ENCODE measurements around the gene AMMECR1L.

AMMECR1L gene

DNA sequence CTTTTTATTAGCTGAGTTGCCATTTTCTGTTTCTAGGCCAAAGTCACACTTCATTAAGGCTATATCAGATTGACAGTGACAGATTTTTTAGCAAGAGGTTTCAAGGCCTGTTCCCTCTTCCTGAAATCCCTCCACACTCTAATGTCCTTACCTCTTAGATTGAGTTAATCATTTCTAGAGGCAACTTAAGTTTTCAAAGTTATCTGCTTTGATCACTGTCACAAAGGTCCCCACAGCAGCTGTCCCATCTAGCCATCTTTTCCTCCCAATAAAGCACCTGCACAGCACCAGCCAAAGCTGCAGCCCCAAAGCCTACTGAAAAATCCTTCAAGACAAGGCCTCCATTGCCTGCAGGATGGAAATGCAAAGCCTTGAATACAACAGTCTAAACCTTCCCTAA lies 13.4 kb downstream of the AMMECR1L start:
- no peaks in the 10 kb centered on the region for H3K9me2 ChIP-seq (replicated peaks; ENCODE audit: low read depth, low read length)
- no peak overlapping the region for H3K4me2 ChIP-seq (ENCODE audit: low read depth, low read length, poor library complexity, severe bottlenecking)
- peaks cover 3% of the 10 kb centered on the region for H4K20me1 ChIP-seq (ENCODE audit: insufficient read depth, low read length, poor library complexity, severe bottlenecking)
- H3K9ac ChIP-seq (ENCODE audit: low read depth, low read length, poor library complexity, severe bottlenecking) = no peak overlapping the region
- peaks cover 33% of the 10 kb centered on the region for H3K79me2 ChIP-seq (ENCODE audit: insufficient read depth, low read length)
- no peak overlapping the region for H3K4me3 ChIP-seq (ENCODE audit: low read length, poor library complexity, severe bottlenecking)
- TF ChIP-seq EZH2phosphoT487 (IDR thresholded peaks at IDR 0.05; ENCODE audit: borderline replicate concordance) = no peak
- TF ChIP-seq, protein P1, sequence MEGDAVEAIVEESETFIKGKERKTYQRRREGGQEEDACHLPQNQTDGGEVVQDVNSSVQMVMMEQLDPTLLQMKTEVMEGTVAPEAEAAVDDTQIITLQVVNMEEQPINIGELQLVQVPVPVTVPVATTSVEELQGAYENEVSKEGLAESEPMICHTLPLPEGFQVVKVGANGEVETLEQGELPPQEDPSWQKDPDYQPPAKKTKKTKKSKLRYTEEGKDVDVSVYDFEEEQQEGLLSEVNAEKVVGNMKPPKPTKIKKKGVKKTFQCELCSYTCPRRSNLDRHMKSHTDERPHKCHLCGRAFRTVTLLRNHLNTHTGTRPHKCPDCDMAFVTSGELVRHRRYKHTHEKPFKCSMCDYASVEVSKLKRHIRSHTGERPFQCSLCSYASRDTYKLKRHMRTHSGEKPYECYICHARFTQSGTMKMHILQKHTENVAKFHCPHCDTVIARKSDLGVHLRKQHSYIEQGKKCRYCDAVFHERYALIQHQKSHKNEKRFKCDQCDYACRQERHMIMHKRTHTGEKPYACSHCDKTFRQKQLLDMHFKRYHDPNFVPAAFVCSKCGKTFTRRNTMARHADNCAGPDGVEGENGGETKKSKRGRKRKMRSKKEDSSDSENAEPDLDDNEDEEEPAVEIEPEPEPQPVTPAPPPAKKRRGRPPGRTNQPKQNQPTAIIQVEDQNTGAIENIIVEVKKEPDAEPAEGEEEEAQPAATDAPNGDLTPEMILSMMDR (conservative IDR thresholded peaks at IDR 0.05; ENCODE audit: low read length) = no peak
- H3K9me3 ChIP-seq (ENCODE audit: insufficient read depth, low read depth, low read length) = no peaks in the 10 kb centered on the region
- no peak overlapping the region for H2AFZ ChIP-seq (ENCODE audit: low read length)
- peaks cover 63% of the 10 kb centered on the region for H3K36me3 ChIP-seq (ENCODE audit: insufficient read depth, low read length)
- H3K27me3 ChIP-seq (ENCODE audit: insufficient read depth, low read length, poor library complexity, severe bottlenecking) = no peaks in the 10 kb centered on the region
- peaks cover 8% of the 10 kb centered on the region for H3K4me1 ChIP-seq (ENCODE audit: insufficient read depth, low read length, poor library complexity, severe bottlenecking)
- H3F3A ChIP-seq (ENCODE audit: low read depth) = no peaks in the 10 kb centered on the region

DNA sequence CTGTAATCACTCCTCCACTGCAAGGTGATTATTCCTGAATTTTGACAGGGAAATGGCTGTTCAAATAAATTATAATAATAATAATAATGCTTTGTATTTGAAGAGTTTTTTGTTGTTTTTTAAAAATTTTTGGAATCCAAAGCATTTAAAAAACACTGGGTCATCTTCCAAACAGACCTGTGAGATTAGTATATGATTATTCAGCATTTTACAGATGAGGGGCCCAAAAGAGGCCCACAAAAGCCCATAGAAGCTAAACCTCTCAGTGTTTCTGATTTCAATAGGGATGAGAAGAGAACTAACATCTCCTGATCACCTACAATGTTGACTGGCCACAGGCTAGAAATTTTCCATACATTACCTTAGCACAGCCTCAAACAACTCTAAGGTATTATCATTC lies 19.8 kb downstream of the AMMECR1L start:
- no peaks in the 10 kb centered on the region for H3F3A ChIP-seq (ENCODE audit: low read depth)
- H3K9ac ChIP-seq (ENCODE audit: low read depth, low read length, poor library complexity, severe bottlenecking) = no peak overlapping the region
- no peak overlapping the region for H3K4me2 ChIP-seq (ENCODE audit: low read depth, low read length, poor library complexity, severe bottlenecking)
- H3K79me2 ChIP-seq (ENCODE audit: insufficient read depth, low read length) = no peaks in the 10 kb centered on the region
- H3K9me3 ChIP-seq (ENCODE audit: insufficient read depth, low read depth, low read length) = no peaks in the 10 kb centered on the region
- no peak overlapping the region for H2AFZ ChIP-seq (ENCODE audit: low read length)
- H3K27me3 ChIP-seq (ENCODE audit: insufficient read depth, low read length, poor library complexity, severe bottlenecking) = no peaks in the 10 kb centered on the region
- H4K20me1 ChIP-seq (ENCODE audit: insufficient read depth, low read length, poor library complexity, severe bottlenecking) = no peaks in the 10 kb centered on the region
- TF ChIP-seq EZH2phosphoT487 (IDR thresholded peaks at IDR 0.05; ENCODE audit: borderline replicate concordance) = no peak
- TF ChIP-seq, protein P1 (conservative IDR thresholded peaks at IDR 0.05; ENCODE audit: low read length) = no peak
- H3K9me2 ChIP-seq (replicated peaks; ENCODE audit: low read depth, low read length) = no peaks in the 10 kb centered on the region
- H3K36me3 ChIP-seq (ENCODE audit: insufficient read depth, low read length) = peaks cover 83% of the 10 kb centered on the region
- no peak overlapping the region for H3K4me3 ChIP-seq (ENCODE audit: low read length, poor library complexity, severe bottlenecking)
- no peaks in the 10 kb centered on the region for H3K4me1 ChIP-seq (ENCODE audit: insufficient read depth, low read length, poor library complexity, severe bottlenecking)

DNA sequence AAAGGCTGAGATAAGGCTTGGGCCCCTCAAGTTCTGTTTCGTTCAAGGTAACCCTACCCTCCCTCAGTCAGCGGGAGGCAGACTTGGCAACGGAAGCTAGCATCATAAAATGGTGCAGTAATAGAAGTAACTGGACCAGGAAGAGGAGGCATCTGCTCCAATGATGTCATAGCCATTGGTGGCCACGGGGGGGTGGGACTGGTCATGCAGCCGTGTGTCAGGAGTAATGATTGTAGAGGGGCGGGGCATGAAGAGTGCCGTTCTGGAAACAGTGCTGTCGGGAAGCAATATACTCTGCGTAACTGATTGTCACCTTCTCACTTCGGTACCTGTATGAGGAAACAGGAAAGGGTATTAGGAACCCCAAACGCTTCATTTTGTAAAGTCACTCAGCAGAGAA lies 20.9 kb downstream of the AMMECR1L start:
- Histone ChIP-seq H3K79me2 (ENCODE audit: insufficient read depth, low read length) (no peaks in the 10 kb centered on the region), H3K36me3 (ENCODE audit: insufficient read depth, low read length) (peaks cover 75% of the 10 kb centered on the region), H2AFZ (ENCODE audit: low read length) (no peak overlapping the region), H4K20me1 (ENCODE audit: insufficient read depth, low read length, poor library complexity, severe bottlenecking) (no peaks in the 10 kb centered on the region), H3K4me3 (ENCODE audit: low read length, poor library complexity, severe bottlenecking) (no peak overlapping the region), H3K9ac (ENCODE audit: low read depth, low read length, poor library complexity, severe bottlenecking) (no peak overlapping the region), H3K27me3 (ENCODE audit: insufficient read depth, low read length, poor library complexity, severe bottlenecking) (no peaks in the 10 kb centered on the region), H3K4me2 (ENCODE audit: low read depth, low read length, poor library complexity, severe bottlenecking) (no peak overlapping the region), H3K4me1 (ENCODE audit: insufficient read depth, low read length, poor library complexity, severe bottlenecking) (no peaks in the 10 kb centered on the region), H3K9me2 (replicated peaks; ENCODE audit: low read depth, low read length) (no peaks in the 10 kb centered on the region), H3F3A (ENCODE audit: low read depth) (no peaks in the 10 kb centered on the region), H3K9me3 (ENCODE audit: insufficient read depth, low read depth, low read length) (no peaks in the 10 kb centered on the region)
- no peak for TF ChIP-seq EZH2phosphoT487 (IDR thresholded peaks at IDR 0.05; ENCODE audit: borderline replicate concordance)
- TF ChIP-seq, protein P1 (conservative IDR thresholded peaks at IDR 0.05; ENCODE audit: low read length) = no peak
